Coronary artery (tissue), 2 donors: ENCODE results near the gene NUP42.
"Not testable (repeated sequence)": the region's sequence is repeated elsewhere in the genome, so short reads cannot be mapped to it uniquely, and the experiment has no call there.

ENCODE experiments used
- DNase-seq: peaks from one replicate; pipeline ENCODE4 v3.0.0-alpha.2; 2017; ENCODE audit warnings: low spot score
- H3K27ac ChIP-seq, 2 donors: fragments of 200-600 bp; sonication (generic); one replicate each; pipeline ENCODE4 v1.5.1; 2016 to 2019
- H3K4me3 ChIP-seq: fragments of 200-600 bp; sonication (generic); 2 replicates; pipeline ENCODE4 v1.5.1; 2016; ENCODE audit warnings: mild to moderate bottlenecking, moderate library complexity
- CTCF ChIP-seq: fragments of 200-600 bp; sonication (generic); IDR thresholded peaks from one replicate; pipeline ENCODE4 v1.5.1; 2019; ENCODE audit warnings: antibody characterized with exemption

NUP42 gene

GRCh38 chr7:23184291-23184690 is 2.4 kb downstream of the NUP42 start:
- Histone ChIP-seq H3K27ac (no peak overlapping the region), H3K4me3 (no peak overlapping the region)
- no peak for DNase-seq
- TF ChIP-seq CTCF, result no peak

- no peak for DNase-seq
- TF ChIP-seq CTCF, result no peak
- no peak overlapping the region for H3K4me3 ChIP-seq
Measured at GRCh38 chr7:23184709-23185359, 3.0 kb downstream of the NUP42 start.

DNA sequence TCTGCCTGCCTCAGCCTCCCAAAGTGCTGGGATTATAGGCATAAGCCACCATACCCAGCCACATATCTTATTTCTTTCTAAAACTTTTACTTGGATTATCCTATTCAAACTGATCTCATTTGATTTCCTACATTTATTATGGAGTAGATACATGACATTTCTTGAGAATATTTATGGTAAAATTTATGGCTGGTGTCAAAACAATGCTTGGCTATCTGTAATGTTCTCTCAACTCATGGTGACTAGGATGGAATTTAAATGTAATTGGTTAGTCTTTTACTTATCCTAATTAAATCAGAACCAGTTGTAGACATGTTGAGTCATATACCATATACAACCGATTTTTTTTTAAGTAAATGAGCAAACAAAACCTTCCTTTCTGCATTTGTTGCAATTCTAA is 4.1 kb downstream of the NUP42 start:
- no peak for DNase-seq
- no peak for TF ChIP-seq CTCF
- Histone ChIP-seq H3K4me3 (no peak overlapping the region), H3K27ac (no peak overlapping the region)

More at GRCh38 chr7:23184709-23185359, 3.0 kb downstream of the NUP42 start:
- H3K27ac ChIP-seq, result no peak overlapping the region

DNA sequence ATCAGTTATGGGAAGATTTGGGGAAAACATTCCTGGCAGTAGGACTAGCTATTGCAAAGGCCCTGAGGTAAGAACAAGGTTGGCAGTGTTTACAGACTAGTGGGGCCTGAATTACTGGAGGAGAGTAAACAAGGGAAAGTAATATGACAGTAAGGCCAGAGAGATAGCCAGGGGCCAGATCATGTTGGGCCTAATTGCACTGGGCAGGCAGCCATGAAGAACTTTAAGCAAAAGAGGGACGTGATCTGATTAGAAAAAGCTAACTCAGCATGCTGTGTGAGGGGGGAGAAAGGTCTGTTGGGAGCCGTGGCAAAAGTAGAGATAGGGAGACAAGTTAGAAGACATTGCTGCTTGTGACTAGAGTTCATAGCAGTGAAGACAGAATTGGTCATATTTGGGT is 9.2 kb downstream of the NUP42 start:
- TF ChIP-seq CTCF, result no peak
- no peak for DNase-seq
- no peak overlapping the region for H3K27ac ChIP-seq
- H3K4me3 ChIP-seq, result no peak overlapping the region

- H3K27ac ChIP-seq, DNase-seq, H3K4me3 ChIP-seq: not testable (repeated sequence)
Measured at GRCh38 chr7:23193650-23194227, 11.9 kb downstream of the NUP42 start.

- no peak for DNase-seq
- Histone ChIP-seq H3K27ac (no peak overlapping the region), H3K4me3 (no peak overlapping the region)
- no peak for TF ChIP-seq CTCF
Measured at GRCh38 chr7:23196306-23196705, 14.5 kb downstream of the NUP42 start.

DNA sequence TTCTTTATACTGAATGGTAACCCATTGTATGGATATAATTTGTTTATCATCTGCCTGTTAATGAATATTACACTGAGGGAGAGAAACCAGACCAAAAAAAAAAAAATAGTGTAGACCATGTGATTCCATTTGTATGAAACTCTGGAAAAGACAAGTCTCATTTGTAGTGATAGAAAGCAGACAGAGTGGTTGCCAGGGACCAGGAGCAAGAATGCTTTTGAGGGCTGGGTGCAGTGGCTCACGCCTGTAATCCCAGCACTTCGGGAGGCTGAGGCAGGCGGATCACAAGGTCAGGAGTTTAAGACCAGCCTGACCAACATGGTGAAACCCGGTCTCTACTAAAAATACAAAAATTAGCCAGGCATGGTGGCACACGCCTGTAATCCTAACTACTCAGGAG is 15.9 kb downstream of the NUP42 start:
- H3K4me3 ChIP-seq, DNase-seq, H3K27ac ChIP-seq: not testable (repeated sequence)

DNA sequence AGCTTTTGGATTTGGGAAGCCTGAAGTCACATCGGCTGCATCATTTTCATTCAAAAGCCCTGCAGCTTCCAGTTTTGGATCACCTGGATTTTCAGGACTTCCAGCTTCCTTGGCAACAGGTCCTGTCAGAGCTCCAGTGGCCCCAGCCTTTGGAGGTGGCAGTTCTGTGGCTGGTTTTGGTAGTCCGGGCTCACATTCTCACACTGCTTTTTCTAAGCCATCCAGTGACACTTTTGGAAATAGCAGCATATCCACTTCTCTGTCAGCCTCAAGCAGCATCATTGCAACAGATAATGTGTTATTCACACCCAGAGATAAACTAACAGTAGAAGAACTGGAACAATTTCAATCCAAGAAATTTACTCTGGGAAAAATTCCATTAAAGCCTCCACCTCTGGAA is 18.5 kb downstream of the NUP42 start:
- no peak for DNase-seq
- H3K27ac ChIP-seq, result no peak overlapping the region
- TF ChIP-seq CTCF, result no peak
- H3K4me3 ChIP-seq, result no peak overlapping the region
